Adrenal gland (tissue), 5 donors: Measurements from ENCODE around the gene HOXC13.

Experiments used
- CTCF ChIP-seq, 6 experiments: fragments of 450-650 bp in 4 of 6; fragments of 200-600 bp in 2 of 6; sonication (generic) in 1 of 6; IDR thresholded peaks; 1 replicate in 5 of 6; 2 replicates in 1 of 6; pipeline versions ENCODE4 v1.5.1 to v1.8.0; 2016 to 2021; ENCODE audit warnings: antibody characterized with exemption in 6 of 6, mild to moderate bottlenecking in 2 of 6, moderate library complexity in 1 of 6
- POLR2A ChIP-seq, 2 donors: fragments of 450-650 bp; IDR thresholded peaks; one replicate each; pipeline ENCODE4 v1.6.1; 2017; ENCODE audit warnings: antibody characterized with exemption in 2 of 2, mild to moderate bottlenecking in 2 of 2, moderate library complexity in 1 of 2
- donor health status: DM: no; HTN: no; CAD: no.

GRCh38 chr12:53966085-53966384, 27.4 kb downstream of the HOXC13 start:
- TF ChIP-seq CTCF (IDR thresholded peaks at IDR 0.05), result no peak
- no peak for TF ChIP-seq POLR2A (IDR thresholded peaks at IDR 0.05)
